NCI-H460 (cell line): ENCODE data around the gene FGF21. TPM values are rescaled to one million over a fixed set of nuclear protein-coding genes. Genes with fewer than 3 reads are reported as not detected.
"Not testable (repeated sequence)": the region's sequence is repeated elsewhere in the genome, so short reads cannot be mapped to it uniquely, and the experiment has no call there.

ENCODE experiments used
- DNase-seq: peaks from one replicate; pipeline ENCODE4 v3.0.0-alpha.2; 2016; ENCODE audit warnings: low read depth; ENCODE audit errors: extremely low read depth
- total RNA-seq: library from RNA; depleted of rRNA; stranded (reverse); fragments of >200 nt; shearing (Covaris generic); gene quantifications from 2 replicates; pipeline ENCODE4 v1.2.3, GENCODE V29; 2014

FGF21 gene
- total RNA-seq, 1 experiment from 2014 or later = not detected

DNA sequence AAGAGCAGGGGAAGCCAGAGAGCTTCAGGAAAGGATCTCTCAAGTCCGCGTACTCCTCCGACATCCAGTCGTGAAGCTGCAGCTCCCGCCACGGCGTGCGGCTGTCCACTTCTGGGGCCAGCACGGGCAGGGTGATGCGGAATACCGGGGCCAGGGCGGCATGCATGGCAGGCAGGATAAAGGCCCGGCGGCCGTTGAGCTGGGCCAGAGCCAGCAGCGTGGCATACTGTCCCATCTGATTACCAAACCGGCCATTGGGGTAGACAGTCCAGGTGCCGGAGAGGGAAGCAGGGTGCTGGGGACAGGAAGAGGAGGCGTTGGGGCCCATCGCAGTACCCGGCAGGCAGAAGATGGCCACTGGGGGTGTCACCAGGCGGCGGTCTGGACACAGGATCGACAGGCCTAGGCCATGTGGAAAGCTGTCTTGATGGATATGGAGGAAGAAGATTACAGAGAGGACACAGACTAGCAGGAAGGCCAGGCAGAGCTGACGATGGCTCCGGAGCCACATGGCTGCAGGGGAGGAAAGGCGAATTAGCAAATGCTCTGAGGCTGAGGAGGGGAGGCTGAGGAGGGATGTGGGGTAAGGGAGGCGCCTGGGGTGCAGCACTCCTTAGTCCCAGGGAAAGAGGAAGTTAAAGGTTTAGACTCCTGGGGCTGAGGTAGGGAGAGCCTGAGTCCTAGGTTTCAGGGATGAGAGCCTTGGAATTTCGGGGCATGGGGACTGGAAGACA, 4.4 kb upstream of the FGF21 start:
- DNase-seq = no peak

DNA sequence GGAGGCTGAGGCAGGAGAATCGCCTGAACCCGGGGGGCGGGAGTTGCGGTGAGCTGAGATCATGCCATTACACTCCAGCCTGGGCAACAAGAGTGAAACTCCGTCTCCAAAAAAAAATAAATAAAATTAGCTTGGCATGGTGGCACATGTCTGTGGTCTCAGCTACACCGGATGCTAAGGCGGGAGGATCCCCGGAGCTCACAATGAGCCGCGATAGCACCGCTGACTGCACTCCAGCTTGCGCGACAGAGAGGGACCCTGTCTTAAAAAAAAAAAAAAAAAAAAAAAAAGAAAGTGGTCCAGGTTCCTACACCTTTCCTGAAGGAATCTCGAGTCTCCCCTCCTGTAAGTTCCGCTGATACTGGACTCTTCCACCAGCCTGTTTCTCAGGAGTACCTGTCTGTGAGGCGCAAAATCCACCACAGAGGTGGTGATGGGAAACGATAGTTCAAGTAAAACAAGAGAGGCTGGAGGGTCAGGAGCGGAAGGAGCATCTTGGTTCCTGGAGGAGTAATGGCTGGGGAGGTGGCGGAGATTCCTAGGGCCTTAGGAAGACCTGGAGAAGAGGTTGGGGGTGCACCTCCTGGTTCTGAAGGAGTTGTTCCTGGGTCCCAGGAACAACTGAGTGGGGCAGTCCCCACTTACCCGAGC, 3.4 kb upstream of the FGF21 start:
- DNase-seq = no peak

DNA sequence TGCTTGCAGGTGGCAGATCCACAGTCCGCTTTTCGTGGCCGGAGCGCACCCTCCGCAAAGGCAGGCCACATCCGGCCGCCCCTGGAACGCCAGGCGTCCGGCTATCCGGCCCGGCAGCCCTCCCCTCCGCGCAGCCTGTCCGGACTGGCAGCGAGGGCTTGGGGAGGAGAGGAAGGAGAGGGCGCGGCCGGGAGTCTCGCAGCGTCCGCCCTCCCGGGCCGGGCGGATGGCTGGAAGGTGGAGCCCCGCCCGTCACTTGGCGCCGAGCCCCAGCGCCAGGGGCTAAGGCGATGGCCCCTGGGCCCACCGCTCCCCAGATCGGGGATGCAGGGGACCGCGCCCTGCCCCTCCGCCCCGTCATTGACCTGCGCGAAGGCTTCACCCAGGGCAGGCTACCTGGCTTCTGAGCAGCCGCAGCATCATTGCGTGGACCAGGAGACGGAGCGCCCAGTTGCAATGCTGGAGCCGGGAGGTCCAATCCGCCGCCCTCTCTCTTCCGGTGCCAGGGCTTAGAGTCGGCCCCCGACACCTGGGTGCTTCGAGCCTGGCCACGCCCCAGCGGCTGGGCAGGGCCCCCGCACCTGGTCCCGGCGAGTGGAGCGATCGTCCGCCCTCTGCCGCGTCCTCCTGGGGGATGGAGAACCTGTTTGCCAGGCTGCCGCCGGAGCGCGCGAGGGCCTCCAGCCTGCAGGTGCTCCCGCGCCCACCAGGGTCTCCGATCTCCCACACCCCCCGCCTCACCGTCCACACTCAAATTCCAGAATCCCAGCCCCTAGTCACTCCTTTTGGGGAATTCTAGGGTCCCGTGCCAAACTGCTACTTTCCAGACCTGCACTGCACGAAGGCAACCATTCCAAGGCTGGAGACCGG, 2.6 kb upstream of the FGF21 start, which contains the start of gene FUT1:
FUT1 (minus strand) TSS at position 146 of the 870 bp plus-strand sequence. CDS start 1,360 bp downstream, outside the sequence.
- DNase-seq = no peak

DNA sequence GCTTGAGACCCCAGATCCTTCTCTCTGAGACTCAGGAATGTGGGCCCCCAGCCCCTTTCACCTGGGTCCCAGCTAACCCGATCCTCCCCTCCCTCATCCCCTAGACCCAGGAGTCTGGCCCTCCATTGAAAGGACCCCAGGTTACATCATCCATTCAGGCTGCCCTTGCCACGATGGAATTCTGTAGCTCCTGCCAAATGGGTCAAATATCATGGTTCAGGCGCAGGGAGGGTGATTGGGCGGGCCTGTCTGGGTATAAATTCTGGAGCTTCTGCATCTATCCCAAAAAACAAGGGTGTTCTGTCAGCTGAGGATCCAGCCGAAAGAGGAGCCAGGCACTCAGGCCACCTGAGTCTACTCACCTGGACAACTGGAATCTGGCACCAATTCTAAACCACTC, 463 bp downstream of the FGF21 start:
- no peak for DNase-seq

DNA sequence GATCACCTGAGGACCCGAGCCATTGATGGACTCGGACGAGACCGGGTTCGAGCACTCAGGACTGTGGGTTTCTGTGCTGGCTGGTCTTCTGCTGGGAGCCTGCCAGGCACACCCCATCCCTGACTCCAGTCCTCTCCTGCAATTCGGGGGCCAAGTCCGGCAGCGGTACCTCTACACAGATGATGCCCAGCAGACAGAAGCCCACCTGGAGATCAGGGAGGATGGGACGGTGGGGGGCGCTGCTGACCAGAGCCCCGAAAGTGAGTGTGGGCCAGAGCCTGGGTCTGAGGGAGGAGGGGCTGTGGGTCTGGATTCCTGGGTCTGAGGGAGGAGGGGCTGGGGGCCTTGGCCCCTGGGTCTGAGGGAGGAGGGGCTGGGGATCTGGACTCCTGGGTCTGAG, 888 bp downstream of the FGF21 start:
- no peak for DNase-seq

DNA sequence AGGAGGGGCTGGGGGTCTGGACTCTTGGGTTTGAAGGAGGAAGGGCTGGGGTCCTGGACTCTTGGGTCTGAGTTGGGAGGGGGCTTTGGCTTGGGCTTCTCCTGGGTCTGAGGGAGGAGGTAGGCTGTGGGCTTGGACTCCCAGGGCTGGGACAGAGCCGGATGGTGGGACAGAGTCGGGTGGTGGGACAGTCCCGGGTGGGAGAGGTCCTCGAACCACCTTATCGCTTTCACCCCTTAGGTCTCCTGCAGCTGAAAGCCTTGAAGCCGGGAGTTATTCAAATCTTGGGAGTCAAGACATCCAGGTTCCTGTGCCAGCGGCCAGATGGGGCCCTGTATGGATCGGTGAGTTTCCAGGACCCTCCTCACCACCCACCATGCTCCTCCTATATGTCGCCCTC, 1.4 kb downstream of the FGF21 start:
- no peak for DNase-seq

DNA sequence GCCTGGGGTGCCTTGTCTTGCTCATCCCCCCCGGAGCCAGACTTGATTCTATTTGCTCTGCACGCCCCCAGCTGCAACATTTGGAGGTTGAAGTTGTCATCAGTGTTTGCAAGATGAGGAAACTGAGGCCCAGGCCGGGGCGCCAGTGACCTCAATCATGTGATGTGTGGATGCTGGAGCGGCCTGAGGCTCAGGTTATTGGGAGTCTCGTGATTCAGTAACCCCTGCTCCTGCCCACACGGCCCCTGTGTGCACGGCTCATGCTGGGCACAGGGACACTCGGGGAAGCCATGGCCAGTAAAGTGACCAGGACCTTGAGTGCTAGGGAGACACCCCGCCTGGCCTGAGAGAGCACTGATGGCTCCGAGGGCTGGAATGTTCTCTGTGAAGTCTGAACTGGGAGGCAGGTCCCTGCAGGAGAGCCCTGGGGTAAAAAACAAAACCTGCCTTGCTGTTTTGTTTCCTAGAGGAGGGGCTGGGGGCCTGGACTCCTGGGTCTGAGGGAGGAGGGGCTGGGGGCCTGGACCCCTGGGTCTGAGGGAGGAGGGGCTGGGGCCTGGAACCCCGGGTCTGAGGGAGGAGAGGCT, 1.9 kb downstream of the FGF21 start:
- no peak for DNase-seq

DNA sequence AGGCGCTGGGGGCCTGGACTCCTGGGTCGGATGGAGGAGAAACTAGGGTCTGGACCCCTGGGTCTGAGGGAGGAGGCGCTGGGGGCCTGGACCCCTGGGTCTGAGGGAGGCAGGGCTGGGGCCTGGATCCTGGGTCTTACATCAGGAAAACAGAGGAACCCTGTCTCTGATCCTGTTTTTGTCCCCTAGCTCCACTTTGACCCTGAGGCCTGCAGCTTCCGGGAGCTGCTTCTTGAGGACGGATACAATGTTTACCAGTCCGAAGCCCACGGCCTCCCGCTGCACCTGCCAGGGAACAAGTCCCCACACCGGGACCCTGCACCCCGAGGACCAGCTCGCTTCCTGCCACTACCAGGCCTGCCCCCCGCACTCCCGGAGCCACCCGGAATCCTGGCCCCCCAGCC, 2.4 kb downstream of the FGF21 start:
- DNase-seq = no peak

DNA sequence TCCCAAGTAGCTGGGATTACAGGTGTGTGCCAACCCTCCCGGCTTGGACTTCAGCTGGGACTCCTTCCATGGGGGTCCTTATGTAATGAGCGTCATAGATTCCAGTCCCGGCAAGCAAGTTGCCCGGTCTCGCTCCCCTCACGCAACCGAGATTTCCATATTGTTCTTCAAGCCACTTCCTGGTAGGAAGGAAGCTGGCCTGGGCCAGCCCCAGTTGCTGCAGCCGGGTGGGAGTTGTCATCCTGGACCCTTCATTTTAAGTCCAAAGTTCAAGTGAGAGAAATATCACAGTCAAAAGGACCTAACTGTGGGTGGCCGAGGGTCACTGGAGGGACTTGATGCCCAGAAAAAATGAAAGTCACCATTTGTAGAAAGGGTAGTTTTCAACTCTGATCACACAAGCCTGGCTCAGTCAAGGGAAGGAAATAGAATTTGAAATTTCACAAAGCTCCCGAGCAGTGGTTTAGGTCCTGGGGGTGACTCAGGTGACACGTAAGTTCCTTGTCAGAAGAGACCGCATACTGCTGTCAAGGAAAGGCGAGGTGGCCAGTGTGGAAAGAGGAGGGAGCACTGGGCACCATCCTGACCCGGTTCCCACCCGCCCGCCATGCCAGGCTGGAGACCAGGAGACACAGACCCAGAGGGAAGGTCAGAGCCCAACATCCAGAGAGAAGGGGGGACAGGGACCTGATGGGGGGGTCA, 5.3 kb downstream of the FGF21 start:
- no peak for DNase-seq

DNA sequence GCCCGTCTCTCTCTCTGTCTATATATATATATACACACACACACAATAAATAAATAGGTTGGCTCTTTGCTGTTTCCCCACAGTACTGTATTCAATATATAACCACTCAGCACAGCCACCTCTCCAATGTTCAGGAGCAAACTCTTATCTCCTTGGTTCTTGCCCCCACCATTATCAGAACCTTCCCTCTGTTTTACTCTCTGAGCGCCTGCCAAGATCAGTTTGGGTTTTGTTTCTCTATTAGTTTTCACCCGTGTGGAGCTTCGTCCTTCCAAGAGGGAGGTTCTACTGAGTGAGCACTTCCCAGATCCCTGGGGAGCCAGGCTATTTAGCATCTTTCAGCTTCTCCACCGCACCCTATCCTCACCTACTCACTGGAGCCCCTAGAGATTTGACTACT, 10.5 kb downstream of the FGF21 start:
- not testable (repeated sequence) for DNase-seq

DNA sequence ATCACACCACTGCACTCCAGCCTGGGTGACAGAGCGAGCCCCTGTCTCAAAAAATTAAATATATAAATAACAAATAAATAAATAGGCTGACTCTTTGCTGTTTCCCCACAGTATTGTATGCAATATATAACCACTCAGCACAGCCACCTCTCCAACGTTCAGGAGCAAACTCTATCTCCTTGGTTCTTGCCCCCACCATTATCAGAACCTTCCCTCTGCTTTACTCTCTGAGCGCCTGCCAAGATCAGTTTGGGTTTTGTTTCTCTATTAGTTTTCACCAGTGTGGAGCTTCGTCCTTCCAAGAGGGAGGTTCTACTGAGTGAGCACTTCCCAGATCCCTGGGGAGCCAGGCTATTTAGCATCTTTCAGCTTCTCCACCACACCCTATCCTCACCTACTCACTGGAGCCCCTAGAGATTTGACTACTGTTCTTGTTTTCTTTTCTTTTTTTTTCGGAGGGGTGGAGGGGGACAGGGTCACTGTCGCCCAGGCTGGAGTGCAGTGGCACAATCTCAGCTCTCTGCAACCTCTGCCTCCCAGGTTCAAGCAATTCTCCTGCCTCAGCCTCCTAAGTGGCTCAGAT, 12.9 kb downstream of the FGF21 start:
- not testable (repeated sequence) for DNase-seq

DNA sequence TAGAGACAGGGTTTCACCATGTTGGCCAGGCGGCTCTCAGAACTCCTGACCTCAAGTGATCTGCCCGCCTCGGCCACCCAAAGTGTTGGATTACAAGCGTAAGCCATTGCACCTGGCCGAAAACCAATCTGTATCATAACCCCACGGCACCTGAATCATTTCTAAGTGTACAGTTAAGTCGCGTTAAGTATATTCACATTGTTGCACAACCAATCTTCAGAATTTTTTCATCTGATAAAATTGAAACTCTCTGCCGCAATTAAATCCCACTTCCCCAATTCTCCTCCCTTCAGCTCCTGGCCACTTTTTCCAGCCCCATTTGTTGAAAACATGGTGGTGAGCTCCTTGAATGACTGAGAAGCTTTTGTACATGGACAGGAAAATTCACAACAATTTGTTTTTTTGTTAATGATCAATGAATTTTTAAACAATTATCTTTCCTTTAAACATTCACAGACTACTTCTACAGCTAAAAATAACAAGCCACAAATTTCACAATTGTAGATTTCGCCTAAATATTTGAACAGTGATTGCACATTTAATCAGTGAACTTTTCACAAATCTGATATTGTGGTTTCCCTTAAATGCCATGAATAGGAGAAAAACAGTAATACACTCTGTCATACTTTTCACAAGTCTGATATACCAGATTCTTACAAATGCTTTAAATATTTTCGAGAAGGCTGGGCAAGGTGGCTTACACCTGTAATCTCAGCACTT, 13.8 kb downstream of the FGF21 start:
- no peak for DNase-seq

DNA sequence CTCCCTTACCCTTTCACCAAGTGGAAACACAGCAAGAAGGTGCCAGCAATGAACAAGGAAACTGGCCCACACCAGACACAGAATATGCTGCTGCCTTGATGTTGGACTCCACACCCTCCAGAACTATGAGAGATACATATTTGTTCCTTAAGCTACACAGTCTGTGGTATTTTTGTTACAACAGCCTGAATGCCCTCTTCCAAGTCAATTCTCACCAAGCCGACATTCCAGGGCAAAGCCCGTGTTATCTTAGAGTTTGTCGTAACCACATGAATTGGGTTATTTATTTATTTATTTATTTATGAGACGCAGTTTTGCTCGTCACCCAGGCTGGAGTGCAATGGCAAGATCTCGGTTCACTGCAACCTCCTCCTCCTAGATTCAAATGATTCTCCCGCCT, 14.9 kb downstream of the FGF21 start:
- no peak for DNase-seq

DNA sequence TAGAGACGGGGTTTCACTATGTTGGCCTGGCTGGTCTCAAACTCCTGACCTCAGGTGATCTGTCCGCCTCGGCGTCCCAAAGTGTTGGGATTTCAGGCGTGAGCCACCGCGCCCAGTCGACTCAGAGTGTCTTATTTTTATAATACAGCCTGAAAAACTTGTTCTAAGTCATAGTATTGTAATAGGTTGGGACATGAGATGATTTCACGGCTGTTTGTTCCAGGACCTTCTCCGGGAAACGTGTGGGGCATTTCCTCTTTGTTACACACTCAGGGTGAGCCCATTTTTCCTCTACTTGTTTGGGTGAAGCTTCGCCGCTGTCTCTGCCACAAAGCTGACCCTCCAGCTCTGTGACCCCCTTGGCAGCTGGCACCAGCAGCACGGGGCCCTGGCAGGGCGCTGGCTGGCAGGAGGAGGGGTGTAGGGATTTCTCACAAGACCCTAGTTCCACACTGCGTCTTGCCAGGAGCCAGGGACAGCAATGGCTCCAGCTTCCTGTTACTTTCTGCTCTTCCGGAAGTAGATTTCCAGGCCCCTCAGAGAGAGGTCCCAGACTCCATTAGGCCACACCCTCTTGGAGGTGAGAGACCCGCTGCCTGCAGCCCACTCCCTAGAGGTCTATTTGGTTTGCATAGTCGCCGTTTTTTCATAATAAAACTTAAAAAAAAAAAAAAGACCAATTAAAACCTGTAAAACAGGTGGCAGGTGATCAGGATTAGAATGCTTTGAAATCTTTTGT, 15.6 kb downstream of the FGF21 start:
- DNase-seq = no peak

DNA sequence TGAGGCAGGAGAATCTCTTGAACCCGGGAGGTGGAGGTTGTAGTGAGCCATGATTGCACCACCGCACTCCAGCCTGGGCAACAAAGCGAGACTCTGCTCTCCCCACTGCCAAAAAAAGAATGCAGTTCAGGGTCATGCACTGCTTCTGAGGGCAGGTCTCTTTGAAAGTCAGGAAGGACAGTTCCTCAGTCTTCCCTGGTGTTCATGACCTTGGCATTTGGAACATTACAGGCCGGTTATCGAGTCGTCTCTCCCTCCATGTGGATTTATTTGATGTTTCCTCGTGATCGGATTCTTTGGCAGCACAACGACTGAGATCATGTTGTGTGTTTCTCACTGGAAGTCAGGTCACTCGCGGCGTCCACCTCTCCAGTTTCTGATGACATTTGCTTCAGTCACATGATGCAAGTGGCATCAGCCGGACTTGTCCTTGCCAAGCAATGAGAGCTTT, 17.2 kb downstream of the FGF21 start:
- no peak for DNase-seq

DNA sequence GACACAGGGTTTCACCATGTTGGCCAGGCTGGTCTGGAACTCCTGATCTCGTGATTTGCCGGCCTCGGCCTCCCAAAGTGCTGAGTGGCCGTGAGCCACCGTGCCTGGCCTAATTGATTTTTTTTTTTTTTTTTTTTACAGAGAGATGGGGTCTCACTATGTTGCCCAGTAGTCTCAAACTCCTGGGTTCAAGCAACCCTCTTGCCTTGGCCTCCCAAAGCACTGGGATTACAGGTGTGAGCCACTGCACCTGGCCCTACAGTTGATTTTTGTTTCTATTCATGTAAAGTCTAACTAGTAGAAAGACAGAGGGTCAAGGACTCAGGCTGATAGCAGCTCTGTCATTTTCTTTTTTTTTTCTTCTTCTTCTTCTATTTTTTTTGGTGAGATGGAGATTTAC, 21.8 kb downstream of the FGF21 start:
- no peak for DNase-seq

DNA sequence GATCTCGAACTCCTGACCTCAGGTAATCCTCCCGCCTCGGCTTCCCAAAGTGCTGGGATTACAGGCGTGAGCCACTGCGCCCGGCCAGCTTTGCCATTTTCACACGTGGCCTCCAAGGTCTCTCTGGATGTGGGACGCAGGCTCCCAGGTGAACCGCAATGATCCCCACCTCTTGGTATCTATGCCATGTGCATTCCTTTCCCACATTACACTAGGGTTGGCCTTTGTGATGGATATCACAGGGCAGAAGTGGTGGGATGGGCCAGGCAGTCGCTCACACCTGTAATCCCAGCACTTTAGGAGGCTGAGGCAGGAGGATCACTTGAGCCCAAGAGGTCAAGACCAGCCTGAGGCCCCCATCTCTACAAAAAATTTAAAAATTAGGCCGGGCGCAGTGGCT, 22.4 kb downstream of the FGF21 start:
- no peak for DNase-seq

DNA sequence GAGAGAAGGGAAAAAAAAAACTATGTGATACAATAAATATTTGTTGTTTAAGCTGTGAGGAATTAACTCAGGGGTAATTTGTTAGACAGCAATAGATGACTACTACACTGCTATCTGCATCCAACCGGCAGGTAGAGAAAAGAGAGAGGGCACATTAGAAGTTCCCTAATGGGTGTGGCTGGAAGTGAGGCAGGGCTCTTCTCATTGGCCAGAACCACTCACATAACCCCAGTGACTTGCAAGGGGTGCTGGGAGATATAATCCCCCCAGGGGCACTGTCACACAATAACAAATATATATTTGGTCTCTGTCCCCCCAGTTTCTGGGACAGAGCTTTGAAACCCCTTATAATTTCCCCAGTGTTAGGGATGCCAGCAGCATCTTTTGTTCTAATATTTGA, 24.3 kb downstream of the FGF21 start:
- DNase-seq = no peak
